Inflammatory macrophage treated with lipopolysaccharide for 1 hour (primary cell): ENCODE results near the gene USP16.

Experiments
- DNase-seq, 2 donors: peaks; one replicate each; pipeline ENCODE4 v3.0.0-alpha.2; 2020 to 2022

The USP16 gene

GRCh38 chr21:29033871-29034270 is 9.4 kb downstream of the USP16 start:
- DNase-seq = no peak

- no peak for DNase-seq
Measured at GRCh38 chr21:29034678-29035077, 10.2 kb downstream of the USP16 start.

DNA sequence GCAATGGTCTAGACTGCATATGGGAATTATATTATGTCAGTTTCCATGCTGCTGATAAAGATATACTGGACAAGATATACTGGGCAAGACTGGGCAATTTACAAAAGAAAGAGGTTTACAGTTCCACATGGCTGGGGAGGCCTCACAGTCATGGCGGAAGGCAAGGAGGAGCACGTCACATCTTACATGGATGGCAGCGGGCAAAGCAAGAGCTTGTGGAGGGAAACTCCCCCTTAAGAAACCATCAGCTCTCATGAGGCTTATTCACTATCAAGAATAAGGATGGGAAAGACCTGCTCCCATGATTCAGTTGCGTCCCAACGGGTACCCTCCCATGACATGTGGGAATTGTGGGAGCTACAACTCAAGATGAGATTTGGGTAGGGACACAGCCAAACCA is 27.8 kb downstream of the USP16 start:
- DNase-seq = no peak

DNA sequence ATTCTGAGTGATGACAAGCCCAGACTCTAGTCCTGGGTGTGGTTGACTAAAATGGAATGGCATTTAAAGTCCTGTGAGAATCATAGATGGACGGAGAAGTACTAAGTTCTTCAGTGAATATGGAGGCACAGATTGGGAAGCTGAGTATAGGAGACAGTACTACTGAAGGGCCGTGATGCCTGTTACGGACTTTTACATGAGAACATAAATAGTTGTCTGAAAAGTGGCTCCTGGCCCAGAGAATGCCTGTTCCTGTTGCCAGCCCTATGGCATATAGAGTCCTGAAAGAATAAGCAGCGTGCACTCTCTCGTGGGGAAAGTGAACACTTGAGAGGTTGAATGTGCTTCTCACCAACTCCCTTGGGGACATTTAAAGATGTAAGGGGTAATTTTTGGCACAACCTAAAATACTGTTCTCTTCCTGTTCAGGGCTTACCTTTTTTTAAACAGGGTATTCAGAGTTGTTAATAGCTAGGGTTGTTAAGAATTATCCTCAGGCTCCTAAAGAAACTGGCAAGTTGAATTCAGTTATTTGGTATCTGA is 28.6 kb downstream of the USP16 start:
- DNase-seq = no peak

DNA sequence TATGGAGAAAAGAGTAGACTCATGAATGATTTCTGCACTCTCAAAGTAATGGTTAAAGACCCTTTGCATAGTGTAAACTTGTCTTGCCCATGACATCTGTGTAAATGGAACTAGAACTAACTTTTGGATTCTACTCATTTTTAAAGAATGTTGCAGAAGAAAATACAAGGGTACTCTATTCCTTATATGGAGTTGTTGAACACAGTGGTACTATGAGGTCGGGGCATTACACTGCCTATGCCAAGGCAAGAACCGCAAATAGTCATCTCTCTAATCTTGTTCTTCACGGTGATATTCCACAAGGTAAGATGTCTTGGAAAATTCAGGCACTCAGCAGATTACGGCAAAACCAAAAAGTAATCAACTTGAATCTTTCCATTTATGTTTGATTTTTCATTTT is 29.2 kb downstream of the USP16 start:
- DNase-seq = no peak

DNA sequence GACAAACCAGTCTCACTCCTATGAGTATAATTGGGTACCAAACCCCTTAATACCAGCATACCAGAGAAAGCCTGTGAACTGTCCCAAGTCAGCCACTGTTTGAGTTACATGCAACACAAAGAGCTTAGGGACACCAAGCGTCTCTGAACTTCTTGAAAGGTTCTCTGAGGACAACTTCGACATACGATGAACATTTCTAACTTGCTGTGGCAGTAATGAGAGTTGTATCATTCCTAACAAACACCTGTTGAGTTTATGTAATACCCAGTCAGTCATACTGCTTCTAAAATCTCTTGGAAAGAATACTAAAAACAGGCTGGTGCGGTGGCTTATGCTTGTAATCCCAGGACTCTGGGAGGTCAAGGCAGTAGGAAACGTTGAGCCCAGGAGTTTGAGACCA is 30.6 kb downstream of the USP16 start:
- DNase-seq = no peak

DNA sequence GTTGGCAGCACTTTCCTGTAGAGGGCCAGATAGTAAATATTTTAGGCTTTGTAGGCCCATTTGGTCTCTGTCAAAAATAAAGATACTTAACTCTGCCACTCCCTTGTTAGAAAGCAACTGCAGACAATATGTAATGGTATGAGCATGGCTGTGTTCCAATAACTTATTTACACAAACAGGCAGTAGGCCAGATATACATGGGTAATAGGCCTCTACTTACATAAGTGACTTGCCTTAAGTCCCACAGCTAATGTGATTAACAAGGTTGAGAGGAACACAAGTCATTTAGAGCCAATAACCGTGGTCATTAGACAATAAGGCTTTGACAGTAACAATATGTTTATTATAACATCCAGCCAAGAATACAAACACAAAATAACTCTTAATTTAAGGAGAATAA is 31.5 kb downstream of the USP16 start:
- no peak for DNase-seq

GRCh38 chr21:29056538-29057050 is 32.1 kb downstream of the USP16 start:
- no peak for DNase-seq

GRCh38 chr21:29064850-29065481 is 40.5 kb downstream of the USP16 start:
- DNase-seq = peak; percentile 78 to 83

DNA sequence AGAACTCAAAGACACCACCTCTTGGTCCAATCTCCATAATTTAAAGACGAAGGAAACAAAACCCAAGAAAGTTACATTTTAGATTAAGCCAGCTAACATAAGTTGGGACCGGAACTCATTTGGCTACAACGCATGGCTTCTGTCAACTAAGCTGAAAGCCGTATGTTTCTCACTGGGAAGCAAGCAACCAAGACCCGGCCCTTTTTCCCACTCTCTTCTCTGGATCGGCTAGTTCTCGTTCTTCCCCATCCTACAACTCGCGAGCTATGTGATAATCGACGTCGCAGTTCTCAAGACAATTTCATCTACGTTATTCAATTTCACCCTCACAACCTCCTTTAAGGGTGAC is 48.4 kb downstream of the USP16 start:
- DNase-seq = peak in 1 of 2 donors; percentile 51

DNA sequence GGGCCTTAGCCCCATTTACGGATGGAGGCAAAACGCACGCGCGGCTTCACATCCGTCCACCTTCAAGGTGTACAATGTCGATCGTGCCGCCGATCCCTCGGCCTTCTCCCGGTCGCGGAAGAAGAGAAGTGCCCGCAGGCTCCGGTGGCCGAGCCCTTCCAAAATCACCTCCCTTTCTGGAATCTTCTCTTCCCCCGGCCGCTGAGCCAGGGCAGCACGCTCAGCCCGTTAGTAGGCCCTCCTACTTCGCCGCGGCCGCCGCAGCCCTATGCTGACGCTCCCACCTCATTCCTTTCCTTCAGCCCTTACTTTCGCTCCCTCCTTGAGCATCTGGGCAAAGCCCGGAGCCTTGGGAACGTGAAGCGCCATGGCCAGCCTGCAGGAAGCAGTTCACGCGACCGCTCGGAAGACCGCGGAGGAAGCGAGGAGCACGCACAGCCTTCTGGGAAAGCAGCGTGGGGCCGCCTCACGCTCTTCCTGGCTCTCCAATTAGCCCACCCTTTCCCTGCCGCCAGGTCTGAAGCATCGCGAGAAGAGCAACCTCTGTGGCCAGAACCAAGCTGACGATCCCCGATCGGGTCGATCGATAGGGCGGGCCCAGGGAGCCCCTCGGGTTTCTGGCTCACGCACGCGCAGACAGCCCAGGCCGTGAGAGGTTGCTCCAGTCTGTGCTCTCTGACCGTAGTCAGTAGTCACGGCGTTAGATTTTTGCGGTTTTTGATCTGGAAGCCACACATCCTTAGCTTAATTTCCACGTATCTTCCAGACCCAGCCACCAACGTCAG is 48.9 kb downstream of the USP16 start, which contains the start of gene CCT8:
CCT8 (minus strand) TSS at position 427 of the 785 bp plus-strand sequence; CDS start at position 369, 58 bp downstream.
- peak; percentile 99 for DNase-seq

- DNase-seq = no peak
Measured at GRCh38 chr21:29074007-29074376, 49.5 kb downstream of the USP16 start.

- DNase-seq = no peak
Measured at GRCh38 chr21:29074783-29075182, 50.3 kb downstream of the USP16 start.

- no peak for DNase-seq
Measured at GRCh38 chr21:29075706-29076466, 51.4 kb downstream of the USP16 start.

DNA sequence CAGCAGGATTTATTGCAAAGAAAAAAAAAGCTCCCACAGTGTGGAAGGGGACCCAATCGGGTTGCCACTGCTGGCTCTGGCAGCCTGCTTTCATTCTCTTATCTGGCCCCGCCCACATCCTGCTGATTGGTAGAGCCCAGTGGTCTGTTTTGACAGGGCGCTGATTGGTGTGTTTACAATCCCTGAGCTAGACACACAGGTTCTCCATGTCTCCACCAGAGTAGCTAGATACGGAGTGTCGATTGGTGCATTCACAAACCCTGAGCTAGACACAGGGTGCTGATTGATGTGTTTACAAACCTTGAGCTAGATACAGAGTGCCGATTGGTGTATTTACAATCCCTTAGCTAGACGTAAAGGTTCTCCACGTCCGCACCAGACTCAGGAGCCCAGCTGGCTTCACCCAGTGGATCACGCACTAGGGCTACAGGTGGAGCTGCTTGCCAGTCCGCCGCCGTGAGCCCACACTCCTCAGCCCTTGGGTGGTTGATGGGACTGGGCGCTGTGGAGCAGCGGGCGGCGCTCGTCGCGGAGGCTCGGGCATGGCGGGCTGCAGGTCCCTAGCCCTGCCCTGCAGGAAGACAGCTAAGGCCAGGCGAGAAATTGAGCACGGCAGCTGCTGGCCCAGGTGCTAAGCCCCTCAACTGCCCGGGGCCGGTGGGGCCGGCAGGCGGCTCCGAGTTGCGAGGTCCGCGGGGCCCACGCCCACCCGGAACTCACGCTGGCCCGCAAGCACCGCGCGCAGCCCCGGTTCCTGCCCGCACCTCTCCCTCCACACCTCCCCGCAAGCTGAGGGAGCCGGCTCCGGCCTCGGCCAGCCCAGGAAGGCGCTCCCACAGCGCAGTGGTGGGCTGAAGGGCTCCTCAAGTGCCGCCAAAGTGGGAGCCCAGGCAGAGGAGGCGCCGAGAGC is 52.5 kb downstream of the USP16 start:
- peak in 1 of 2 donors; percentile 55 for DNase-seq

DNA sequence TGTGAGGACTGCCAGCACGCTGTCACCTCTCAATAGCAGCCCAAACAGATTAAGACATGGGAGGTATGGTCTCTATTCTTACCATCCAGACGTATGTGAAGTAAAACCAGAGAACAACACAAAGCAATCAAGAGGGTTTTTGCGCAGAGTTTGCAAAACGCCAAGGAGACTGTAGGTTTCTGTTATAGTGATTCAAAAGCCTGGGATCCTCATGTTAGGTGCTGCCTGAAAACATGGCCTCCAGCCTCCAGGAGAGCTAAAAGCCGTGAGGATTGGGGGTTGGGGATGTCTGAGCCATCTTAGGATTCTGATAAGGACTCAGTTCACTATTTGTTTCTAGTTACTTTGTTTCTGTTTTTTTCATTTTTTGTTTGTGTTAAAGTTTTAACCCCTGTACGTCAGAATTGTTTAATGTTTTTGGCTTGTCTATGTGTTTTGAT is 53.2 kb downstream of the USP16 start:
- no peak for DNase-seq

- peak in 1 of 2 donors; percentile 57 for DNase-seq
Measured at GRCh38 chr21:29078869-29079767, 54.6 kb downstream of the USP16 start.

GRCh38 chr21:29080454-29080941 is 56.0 kb downstream of the USP16 start:
- no peak for DNase-seq

DNA sequence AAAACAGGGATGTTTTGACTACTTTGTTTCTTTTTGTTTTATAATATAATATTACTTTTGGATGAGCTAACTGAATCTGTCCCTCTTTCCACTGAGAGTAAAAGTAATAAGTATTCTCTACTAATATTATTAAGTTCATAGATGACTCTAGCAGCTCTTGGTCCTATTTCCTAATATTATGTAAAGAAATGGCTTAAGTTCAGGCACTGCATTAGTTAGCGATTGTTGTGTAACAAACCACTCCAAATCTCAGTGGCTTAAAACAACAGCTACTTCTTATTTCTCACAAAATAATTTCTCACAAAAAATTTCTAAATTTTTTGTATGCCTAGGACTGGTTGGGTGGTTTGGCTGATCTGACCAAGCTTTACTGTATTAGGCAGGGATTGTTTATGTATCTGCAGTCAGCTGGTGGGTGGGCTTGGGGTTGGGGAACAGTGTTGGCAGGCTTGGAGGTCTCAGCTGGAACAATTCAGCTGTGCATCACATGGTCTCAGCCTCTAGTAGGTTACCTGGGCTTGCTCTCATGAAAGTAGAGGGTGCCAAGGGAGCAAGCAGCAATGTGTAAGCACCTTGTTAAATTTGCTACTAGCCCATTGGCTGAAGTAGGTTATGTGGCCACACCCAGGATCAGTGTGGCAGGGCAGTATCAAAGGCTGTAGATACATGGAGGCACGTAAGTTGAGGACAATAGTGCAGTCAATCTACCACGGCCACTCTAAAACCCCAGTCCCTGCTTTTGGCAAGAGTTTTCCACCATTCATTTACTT is 57.8 kb downstream of the USP16 start:
- peak in 1 of 2 donors; percentile 41 for DNase-seq

GRCh38 chr21:29083306-29083705 is 58.8 kb downstream of the USP16 start:
- no peak for DNase-seq
